Cardiac fibroblast (primary cell): ENCODE results near the gene DAAM1.
A peak's percentile ranks its signal among the peaks of the same experiment; 100 is the strongest.

ENCODE experiments used
- DNase-seq, 2 donors: peaks; one replicate each; pipeline versions ENCODE4 v3.0.0 to v3.0.0-alpha.2; 2010; ENCODE audit warnings: low read depth in 2 of 2
- H3K4me3 ChIP-seq, 2 donors: replicated peaks in 1 of 2; 1 replicate in 1 of 2; 2 replicates in 1 of 2; pipeline ENCODE4 v1.5.1; 2011; ENCODE audit warnings: low read depth in 2 of 2, low read length in 2 of 2, mild to moderate bottlenecking in 2 of 2, moderate library complexity in 1 of 2
- CTCF ChIP-seq: IDR thresholded peaks from one replicate; pipeline ENCODE4 v1.5.1; 2011; ENCODE audit warnings: low read depth, mild to moderate bottlenecking, low read length, inconsistent platforms

DAAM1 gene

GRCh38 chr14:59190372-59190771, 1.9 kb downstream of the DAAM1 start:
- peak; percentile 4 for TF ChIP-seq CTCF
- peak in 1 of 2 donors; percentile 48 for DNase-seq
- peak overlapping the region; percentile 91 to 97 for H3K4me3 ChIP-seq

- no peak for TF ChIP-seq CTCF
- DNase-seq = no peak
- H3K4me3 ChIP-seq = no peak overlapping the region
Measured at GRCh38 chr14:59195912-59196311, 7.4 kb downstream of the DAAM1 start.

GRCh38 chr14:59197695-59198262, 9.3 kb downstream of the DAAM1 start:
- no peak overlapping the region for H3K4me3 ChIP-seq
- no peak for TF ChIP-seq CTCF
- DNase-seq = peak in 1 of 2 donors; percentile 46

GRCh38 chr14:59199205-59199604, 10.7 kb downstream of the DAAM1 start:
- H3K4me3 ChIP-seq = no peak overlapping the region
- peak in 1 of 2 donors; percentile 26 for DNase-seq
- no peak for TF ChIP-seq CTCF

- no peak overlapping the region for H3K4me3 ChIP-seq
- peak in 1 of 2 donors; percentile 33 for DNase-seq
- TF ChIP-seq CTCF = no peak
Measured at GRCh38 chr14:59199614-59200013, 11.1 kb downstream of the DAAM1 start.

GRCh38 chr14:59200195-59200594, 11.7 kb downstream of the DAAM1 start:
- no peak for DNase-seq
- no peak for TF ChIP-seq CTCF
- no peak overlapping the region for H3K4me3 ChIP-seq

- no peak overlapping the region for H3K4me3 ChIP-seq
- no peak for DNase-seq
- no peak for TF ChIP-seq CTCF
Measured at GRCh38 chr14:59202031-59202430, 13.6 kb downstream of the DAAM1 start.
